WTC11 (cell line): Measurements from ENCODE around the gene STYXL2. TPM values are rescaled to one million over a fixed set of nuclear protein-coding genes. Genes with fewer than 3 reads are reported as not detected.
A peak's percentile ranks its signal among the peaks of the same experiment; 100 is the strongest.

Experiments
- ATAC-seq: fragments of 200-7000 bp; cut with Tn5 transposase; 2 replicates; pipeline ENCODE4 v1.10.0; 2021; ENCODE audit warnings: mild to moderate bottlenecking, moderate library complexity
- CTCF ChIA-PET: fragments of 300-600 bp; sonication (Branson Sonifier 250); formaldehyde crosslinking; loops from one replicate; lab custom pipeline; 2021; ENCODE audit warnings: antibody characterized with exemption; lab: Charles Lee
- POLR2A ChIA-PET: fragments of 350-600 bp; sonication (Branson Sonifier 250); formaldehyde crosslinking; loops from one replicate; lab custom pipeline; 2021; ENCODE audit warnings: antibody characterized with exemption; lab: Charles Lee
- DNase-seq: peaks from one replicate; pipeline ENCODE4 v3.0.0; 2021; ENCODE audit warnings: low spot score
- H3K27ac Mint-ChIP-seq: 2 replicates; pipeline ENCODE4 v1.8.0; 2021; ENCODE audit warnings: mixed read lengths
- H3K27me3 Mint-ChIP-seq: 2 replicates; pipeline ENCODE4 v1.8.0; 2021; ENCODE audit warnings: low read depth, mild to moderate bottlenecking, moderate library complexity, mixed read lengths
- H3K36me3 Mint-ChIP-seq: 2 replicates; pipeline ENCODE4 v1.8.0; 2021; ENCODE audit warnings: mixed read lengths
- H3K4me1 Mint-ChIP-seq: 2 replicates; pipeline ENCODE4 v1.8.0; 2022; ENCODE audit warnings: mixed read lengths
- H3K4me3 Mint-ChIP-seq: 2 replicates; pipeline ENCODE4 v1.8.0; 2021; ENCODE audit warnings: mild to moderate bottlenecking, moderate library complexity, mixed read lengths
- H3K9me3 Mint-ChIP-seq: 2 replicates; pipeline ENCODE4 v1.8.0; 2021; ENCODE audit warnings: mixed read lengths
- ELF4 ChIP-seq: sonication (generic); formaldehyde crosslinking; IDR thresholded peaks from 2 replicates; pipeline ENCODE4 v1.8.1; 2022; ENCODE audit warnings: low read depth, mild to moderate bottlenecking, moderate library complexity, missing genetic modification reagents
- JUN ChIP-seq: sonication (generic); formaldehyde crosslinking; IDR thresholded peaks from 2 replicates; pipeline ENCODE4 v1.8.0; 2023; ENCODE audit warnings: mild to moderate bottlenecking, missing genetic modification reagents
- NFE2L1 ChIP-seq: sonication (generic); formaldehyde crosslinking; IDR thresholded peaks from 2 replicates; pipeline ENCODE4 v1.8.1; 2023; ENCODE audit warnings: missing genetic modification reagents
- NR3C1 ChIP-seq: sonication (generic); formaldehyde crosslinking; conservative IDR thresholded peaks from 2 replicates; pipeline ENCODE4 v1.8.1; 2023; ENCODE audit warnings: low read depth, mild to moderate bottlenecking, missing genetic modification reagents
- RELA ChIP-seq: sonication (generic); formaldehyde crosslinking; IDR thresholded peaks from 2 replicates; pipeline ENCODE4 v1.8.1; 2022; ENCODE audit warnings: missing genetic modification reagents, mild to moderate bottlenecking, borderline replicate concordance
- RORB ChIP-seq: fragments of 250-450 bp; sonication (Bioruptor Pico); IDR thresholded peaks from 2 replicates; pipeline ENCODE4 v1.9.0; 2021; ENCODE audit warnings: mild to moderate bottlenecking
- SMAD4 ChIP-seq: sonication (generic); formaldehyde crosslinking; IDR thresholded peaks from 2 replicates; pipeline ENCODE4 v1.8.0; 2022; ENCODE audit warnings: mild to moderate bottlenecking, missing genetic modification reagents
- SOX15 ChIP-seq: fragments of 250-450 bp; sonication (Bioruptor Pico); IDR thresholded peaks from 2 replicates; pipeline ENCODE4 v1.9.0; 2021; ENCODE audit warnings: mild to moderate bottlenecking
- SP1 ChIP-seq: sonication (generic); formaldehyde crosslinking; conservative IDR thresholded peaks from 2 replicates; pipeline ENCODE4 v1.8.1; 2022; ENCODE audit warnings: missing genetic modification reagents
- TEAD1 ChIP-seq: sonication (generic); formaldehyde crosslinking; IDR thresholded peaks from 2 replicates; pipeline ENCODE4 v1.8.0; 2022; ENCODE audit warnings: mild to moderate bottlenecking, missing genetic modification reagents
- ZNF232 ChIP-seq: sonication (generic); formaldehyde crosslinking; IDR thresholded peaks from 2 replicates; pipeline ENCODE4 v1.8.0; 2022; ENCODE audit warnings: mild to moderate bottlenecking, missing genetic modification reagents
- total RNA-seq: library from RNA; stranded (reverse); gene quantifications from 3 replicates; pipeline ENCODE4 v1.2.3, GENCODE V29; 2021
- TF ChIP-seq, protein P1 (sequence below): fragments of 250-450 bp; sonication (Bioruptor Pico); IDR thresholded peaks from 2 replicates; pipeline ENCODE4 v1.9.0; 2021; ENCODE audit warnings: mild to moderate bottlenecking
- TF ChIP-seq, protein P2 (sequence below): sonication (generic); formaldehyde crosslinking; IDR thresholded peaks from 2 replicates; pipeline ENCODE4 v1.8.0; 2022; ENCODE audit warnings: mild to moderate bottlenecking, missing genetic modification reagents
- TF ChIP-seq, protein P3 (sequence below): sonication (generic); formaldehyde crosslinking; IDR thresholded peaks from 2 replicates; pipeline ENCODE4 v1.8.0; 2022; ENCODE audit warnings: mild to moderate bottlenecking, missing genetic modification reagents
- TF ChIP-seq, protein P4 (sequence below): sonication (generic); formaldehyde crosslinking; IDR thresholded peaks from 2 replicates; pipeline ENCODE4 v1.8.1; 2023; ENCODE audit warnings: mild to moderate bottlenecking, missing genetic modification reagents, moderate library complexity
- TF ChIP-seq, protein P5 (sequence below): fragments of 250-450 bp; sonication (Bioruptor Pico); IDR thresholded peaks from 2 replicates; pipeline ENCODE4 v1.9.0; 2021; ENCODE audit warnings: mild to moderate bottlenecking, borderline replicate concordance
- TF ChIP-seq, protein P6 (sequence below): fragments of 200-600 bp; IDR thresholded peaks from 2 replicates; pipeline ENCODE4 v1.8.0; 2022; ENCODE audit warnings: antibody characterized with exemption
- TF ChIP-seq, protein P7 (sequence below): sonication (generic); formaldehyde crosslinking; IDR thresholded peaks from 2 replicates; pipeline ENCODE4 v1.8.1; 2022; ENCODE audit warnings: low read depth, mild to moderate bottlenecking, moderate library complexity, missing genetic modification reagents, borderline replicate concordance

Gene STYXL2
- total RNA-seq, 1 experiment from 2014 or later = 0.59 TPM

DNA sequence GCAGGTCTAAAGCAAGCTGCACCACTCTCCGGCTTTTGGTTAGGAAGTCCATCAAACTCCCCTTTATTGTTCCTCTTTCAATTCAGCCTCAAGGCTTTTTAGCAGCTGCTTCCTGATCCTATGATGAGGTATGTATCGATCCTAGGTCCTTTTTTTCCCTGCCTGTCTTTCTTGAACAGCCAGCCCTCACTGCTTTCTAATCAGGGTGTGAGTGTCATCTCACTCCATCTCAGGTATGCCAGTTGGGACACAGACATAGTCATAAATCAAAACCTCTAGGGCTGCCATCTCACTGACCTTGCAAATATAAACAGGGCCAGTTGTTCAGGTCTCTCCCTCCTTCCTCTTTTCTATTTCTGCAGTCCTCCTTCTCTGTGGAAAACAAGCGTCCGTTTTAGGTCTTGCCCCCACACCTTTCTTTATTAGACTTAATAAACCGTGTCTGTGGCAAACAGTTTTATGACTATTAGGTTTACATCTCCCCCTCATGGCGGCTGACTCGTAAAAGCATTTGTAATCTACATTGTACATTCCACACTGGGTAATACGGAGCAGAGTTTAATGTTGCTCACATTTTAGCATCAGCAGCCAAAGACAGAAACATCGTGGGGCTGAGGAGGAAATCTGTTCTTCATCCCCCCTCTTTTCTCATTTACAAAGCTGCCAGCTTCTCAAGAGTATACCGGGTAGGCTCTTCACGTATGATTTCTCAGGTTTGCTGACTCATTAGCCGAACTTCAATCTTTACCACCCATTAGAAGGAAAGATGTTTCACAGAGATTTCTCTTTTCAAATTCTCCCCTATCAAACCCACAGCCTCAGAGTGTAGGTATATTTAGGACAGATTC lies 11.6 kb downstream of the STYXL2 start:
- POLR2A ChIA-PET = no interaction called here
- Mint-ChIP-seq H3K36me3 (no peaks in the 10 kb centered on the region), H3K27ac (no peak overlapping the region), H3K4me1 (peaks cover 51% of the 10 kb centered on the region), H3K9me3 (peaks cover 13% of the 10 kb centered on the region), H3K27me3 (no peaks in the 10 kb centered on the region)
- no peak for ATAC-seq
- CTCF ChIA-PET = interaction anchor here (1.2 to 1.5 kb wide), 2 partner anchors 39 to 115 kb away, joined by 3 to 4 read pairs; no protein-coding TSS in a partner anchor
- no peak for TF ChIP-seq RORB (CRISPR knock-in tag)
- TF ChIP-seq, protein P1, sequence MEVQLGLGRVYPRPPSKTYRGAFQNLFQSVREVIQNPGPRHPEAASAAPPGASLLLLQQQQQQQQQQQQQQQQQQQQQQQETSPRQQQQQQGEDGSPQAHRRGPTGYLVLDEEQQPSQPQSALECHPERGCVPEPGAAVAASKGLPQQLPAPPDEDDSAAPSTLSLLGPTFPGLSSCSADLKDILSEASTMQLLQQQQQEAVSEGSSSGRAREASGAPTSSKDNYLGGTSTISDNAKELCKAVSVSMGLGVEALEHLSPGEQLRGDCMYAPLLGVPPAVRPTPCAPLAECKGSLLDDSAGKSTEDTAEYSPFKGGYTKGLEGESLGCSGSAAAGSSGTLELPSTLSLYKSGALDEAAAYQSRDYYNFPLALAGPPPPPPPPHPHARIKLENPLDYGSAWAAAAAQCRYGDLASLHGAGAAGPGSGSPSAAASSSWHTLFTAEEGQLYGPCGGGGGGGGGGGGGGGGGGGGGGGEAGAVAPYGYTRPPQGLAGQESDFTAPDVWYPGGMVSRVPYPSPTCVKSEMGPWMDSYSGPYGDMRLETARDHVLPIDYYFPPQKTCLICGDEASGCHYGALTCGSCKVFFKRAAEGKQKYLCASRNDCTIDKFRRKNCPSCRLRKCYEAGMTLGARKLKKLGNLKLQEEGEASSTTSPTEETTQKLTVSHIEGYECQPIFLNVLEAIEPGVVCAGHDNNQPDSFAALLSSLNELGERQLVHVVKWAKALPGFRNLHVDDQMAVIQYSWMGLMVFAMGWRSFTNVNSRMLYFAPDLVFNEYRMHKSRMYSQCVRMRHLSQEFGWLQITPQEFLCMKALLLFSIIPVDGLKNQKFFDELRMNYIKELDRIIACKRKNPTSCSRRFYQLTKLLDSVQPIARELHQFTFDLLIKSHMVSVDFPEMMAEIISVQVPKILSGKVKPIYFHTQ (CRISPR knock-in tag) = no peak
- TF ChIP-seq, protein P2, sequence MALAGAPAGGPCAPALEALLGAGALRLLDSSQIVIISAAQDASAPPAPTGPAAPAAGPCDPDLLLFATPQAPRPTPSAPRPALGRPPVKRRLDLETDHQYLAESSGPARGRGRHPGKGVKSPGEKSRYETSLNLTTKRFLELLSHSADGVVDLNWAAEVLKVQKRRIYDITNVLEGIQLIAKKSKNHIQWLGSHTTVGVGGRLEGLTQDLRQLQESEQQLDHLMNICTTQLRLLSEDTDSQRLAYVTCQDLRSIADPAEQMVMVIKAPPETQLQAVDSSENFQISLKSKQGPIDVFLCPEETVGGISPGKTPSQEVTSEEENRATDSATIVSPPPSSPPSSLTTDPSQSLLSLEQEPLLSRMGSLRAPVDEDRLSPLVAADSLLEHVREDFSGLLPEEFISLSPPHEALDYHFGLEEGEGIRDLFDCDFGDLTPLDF = no peak
- no peak for TF ChIP-seq ELF4 (CRISPR knock-in tag)
- TF ChIP-seq SP1 = no peak
- TF ChIP-seq ZNF232 (CRISPR knock-in tag) = no peak
- TF ChIP-seq, protein P3, sequence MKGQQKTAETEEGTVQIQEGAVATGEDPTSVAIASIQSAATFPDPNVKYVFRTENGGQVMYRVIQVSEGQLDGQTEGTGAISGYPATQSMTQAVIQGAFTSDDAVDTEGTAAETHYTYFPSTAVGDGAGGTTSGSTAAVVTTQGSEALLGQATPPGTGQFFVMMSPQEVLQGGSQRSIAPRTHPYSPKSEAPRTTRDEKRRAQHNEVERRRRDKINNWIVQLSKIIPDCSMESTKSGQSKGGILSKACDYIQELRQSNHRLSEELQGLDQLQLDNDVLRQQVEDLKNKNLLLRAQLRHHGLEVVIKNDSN (CRISPR knock-in tag) = no peak
- no peak for TF ChIP-seq JUN (CRISPR knock-in tag)
- no peak for TF ChIP-seq NR3C1 (CRISPR knock-in tag)
- no peak for TF ChIP-seq SMAD4
- no peak for TF ChIP-seq TEAD1
- TF ChIP-seq, protein P4, sequence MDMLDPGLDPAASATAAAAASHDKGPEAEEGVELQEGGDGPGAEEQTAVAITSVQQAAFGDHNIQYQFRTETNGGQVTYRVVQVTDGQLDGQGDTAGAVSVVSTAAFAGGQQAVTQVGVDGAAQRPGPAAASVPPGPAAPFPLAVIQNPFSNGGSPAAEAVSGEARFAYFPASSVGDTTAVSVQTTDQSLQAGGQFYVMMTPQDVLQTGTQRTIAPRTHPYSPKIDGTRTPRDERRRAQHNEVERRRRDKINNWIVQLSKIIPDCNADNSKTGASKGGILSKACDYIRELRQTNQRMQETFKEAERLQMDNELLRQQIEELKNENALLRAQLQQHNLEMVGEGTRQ (CRISPR knock-in tag) = no peak
- no peak for TF ChIP-seq SOX15
- TF ChIP-seq, all 79 proteins: peak for 0
- no peak overlapping the region for H3K4me3 Mint-ChIP-seq
- DNase-seq = no peak

DNA sequence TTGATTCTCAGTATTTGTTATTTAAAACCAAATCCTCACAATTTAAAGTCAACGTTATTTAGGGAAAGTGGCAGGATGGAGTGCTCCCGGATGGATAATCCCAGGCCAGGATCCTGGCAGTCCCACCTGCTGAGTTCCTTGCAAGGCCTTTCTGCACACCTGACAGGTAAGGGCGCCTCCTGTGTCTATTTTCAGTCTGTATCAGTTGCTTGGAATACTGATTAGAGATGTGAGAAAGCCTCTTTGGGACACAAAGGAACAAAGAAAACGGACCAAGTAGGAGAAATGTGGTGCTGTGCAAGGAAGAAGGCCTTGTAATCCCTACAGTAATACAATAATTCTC lies 12.2 kb downstream of the STYXL2 start:
- Mint-ChIP-seq H3K27ac (no peak overlapping the region), H3K36me3 (0 out of 2 replicates have a peak, but pooled peaks cover 4% of the 10 kb centered on the region), H3K4me1 (peaks cover 51% of the 10 kb centered on the region), H3K9me3 (peaks cover 12% of the 10 kb centered on the region), H3K27me3 (no peaks in the 10 kb centered on the region), H3K4me3 (no peak overlapping the region)
- ATAC-seq = 0 out of 2 replicates have a peak, but pooled peaks have one; percentile 13
- ChIA-PET CTCF (no interaction called here), POLR2A (no interaction called here)
- DNase-seq = no peak
- TF ChIP-seq, protein P5, sequence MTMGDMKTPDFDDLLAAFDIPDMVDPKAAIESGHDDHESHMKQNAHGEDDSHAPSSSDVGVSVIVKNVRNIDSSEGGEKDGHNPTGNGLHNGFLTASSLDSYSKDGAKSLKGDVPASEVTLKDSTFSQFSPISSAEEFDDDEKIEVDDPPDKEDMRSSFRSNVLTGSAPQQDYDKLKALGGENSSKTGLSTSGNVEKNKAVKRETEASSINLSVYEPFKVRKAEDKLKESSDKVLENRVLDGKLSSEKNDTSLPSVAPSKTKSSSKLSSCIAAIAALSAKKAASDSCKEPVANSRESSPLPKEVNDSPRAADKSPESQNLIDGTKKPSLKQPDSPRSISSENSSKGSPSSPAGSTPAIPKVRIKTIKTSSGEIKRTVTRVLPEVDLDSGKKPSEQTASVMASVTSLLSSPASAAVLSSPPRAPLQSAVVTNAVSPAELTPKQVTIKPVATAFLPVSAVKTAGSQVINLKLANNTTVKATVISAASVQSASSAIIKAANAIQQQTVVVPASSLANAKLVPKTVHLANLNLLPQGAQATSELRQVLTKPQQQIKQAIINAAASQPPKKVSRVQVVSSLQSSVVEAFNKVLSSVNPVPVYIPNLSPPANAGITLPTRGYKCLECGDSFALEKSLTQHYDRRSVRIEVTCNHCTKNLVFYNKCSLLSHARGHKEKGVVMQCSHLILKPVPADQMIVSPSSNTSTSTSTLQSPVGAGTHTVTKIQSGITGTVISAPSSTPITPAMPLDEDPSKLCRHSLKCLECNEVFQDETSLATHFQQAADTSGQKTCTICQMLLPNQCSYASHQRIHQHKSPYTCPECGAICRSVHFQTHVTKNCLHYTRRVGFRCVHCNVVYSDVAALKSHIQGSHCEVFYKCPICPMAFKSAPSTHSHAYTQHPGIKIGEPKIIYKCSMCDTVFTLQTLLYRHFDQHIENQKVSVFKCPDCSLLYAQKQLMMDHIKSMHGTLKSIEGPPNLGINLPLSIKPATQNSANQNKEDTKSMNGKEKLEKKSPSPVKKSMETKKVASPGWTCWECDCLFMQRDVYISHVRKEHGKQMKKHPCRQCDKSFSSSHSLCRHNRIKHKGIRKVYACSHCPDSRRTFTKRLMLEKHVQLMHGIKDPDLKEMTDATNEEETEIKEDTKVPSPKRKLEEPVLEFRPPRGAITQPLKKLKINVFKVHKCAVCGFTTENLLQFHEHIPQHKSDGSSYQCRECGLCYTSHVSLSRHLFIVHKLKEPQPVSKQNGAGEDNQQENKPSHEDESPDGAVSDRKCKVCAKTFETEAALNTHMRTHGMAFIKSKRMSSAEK (CRISPR knock-in tag) = no peak
- TF ChIP-seq, protein P6, sequence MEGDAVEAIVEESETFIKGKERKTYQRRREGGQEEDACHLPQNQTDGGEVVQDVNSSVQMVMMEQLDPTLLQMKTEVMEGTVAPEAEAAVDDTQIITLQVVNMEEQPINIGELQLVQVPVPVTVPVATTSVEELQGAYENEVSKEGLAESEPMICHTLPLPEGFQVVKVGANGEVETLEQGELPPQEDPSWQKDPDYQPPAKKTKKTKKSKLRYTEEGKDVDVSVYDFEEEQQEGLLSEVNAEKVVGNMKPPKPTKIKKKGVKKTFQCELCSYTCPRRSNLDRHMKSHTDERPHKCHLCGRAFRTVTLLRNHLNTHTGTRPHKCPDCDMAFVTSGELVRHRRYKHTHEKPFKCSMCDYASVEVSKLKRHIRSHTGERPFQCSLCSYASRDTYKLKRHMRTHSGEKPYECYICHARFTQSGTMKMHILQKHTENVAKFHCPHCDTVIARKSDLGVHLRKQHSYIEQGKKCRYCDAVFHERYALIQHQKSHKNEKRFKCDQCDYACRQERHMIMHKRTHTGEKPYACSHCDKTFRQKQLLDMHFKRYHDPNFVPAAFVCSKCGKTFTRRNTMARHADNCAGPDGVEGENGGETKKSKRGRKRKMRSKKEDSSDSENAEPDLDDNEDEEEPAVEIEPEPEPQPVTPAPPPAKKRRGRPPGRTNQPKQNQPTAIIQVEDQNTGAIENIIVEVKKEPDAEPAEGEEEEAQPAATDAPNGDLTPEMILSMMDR = no peak
- TF ChIP-seq RELA (CRISPR knock-in tag) (no peak), NFE2L1 (CRISPR knock-in tag) (no peak)
- TF ChIP-seq, protein P7, sequence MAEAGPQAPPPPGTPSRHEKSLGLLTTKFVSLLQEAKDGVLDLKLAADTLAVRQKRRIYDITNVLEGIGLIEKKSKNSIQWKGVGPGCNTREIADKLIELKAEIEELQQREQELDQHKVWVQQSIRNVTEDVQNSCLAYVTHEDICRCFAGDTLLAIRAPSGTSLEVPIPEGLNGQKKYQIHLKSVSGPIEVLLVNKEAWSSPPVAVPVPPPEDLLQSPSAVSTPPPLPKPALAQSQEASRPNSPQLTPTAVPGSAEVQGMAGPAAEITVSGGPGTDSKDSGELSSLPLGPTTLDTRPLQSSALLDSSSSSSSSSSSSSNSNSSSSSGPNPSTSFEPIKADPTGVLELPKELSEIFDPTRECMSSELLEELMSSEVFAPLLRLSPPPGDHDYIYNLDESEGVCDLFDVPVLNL (CRISPR knock-in tag) = no peak
